WTC11 (cell line): ENCODE measurements around the gene MRPL27. TPM values are rescaled to one million over a fixed set of nuclear protein-coding genes. Genes with fewer than 3 reads are reported as not detected.
A peak's percentile ranks its signal among the peaks of the same experiment; 100 is the strongest.

Experiments used
- ARID4B ChIP-seq: sonication (generic); formaldehyde crosslinking; IDR thresholded peaks from 2 replicates; pipeline ENCODE4 v1.8.0; 2023; ENCODE audit warnings: missing genetic modification reagents, mild to moderate bottlenecking, borderline replicate concordance
- ATF1 ChIP-seq: sonication (generic); formaldehyde crosslinking; IDR thresholded peaks from 2 replicates; pipeline ENCODE4 v1.8.1; 2023; ENCODE audit warnings: mild to moderate bottlenecking, moderate library complexity, missing genetic modification reagents
- ATF2 ChIP-seq: sonication (generic); formaldehyde crosslinking; IDR thresholded peaks from 2 replicates; pipeline ENCODE4 v1.8.1; 2022; ENCODE audit warnings: low read depth, missing genetic modification reagents, borderline replicate concordance
- ATF6 ChIP-seq: sonication (generic); formaldehyde crosslinking; IDR thresholded peaks from 2 replicates; pipeline ENCODE4 v1.8.1; 2023; ENCODE audit warnings: mild to moderate bottlenecking, missing genetic modification reagents
- GABPB1 ChIP-seq: sonication (generic); formaldehyde crosslinking; IDR thresholded peaks from 2 replicates; pipeline ENCODE4 v1.8.1; 2023; ENCODE audit warnings: mild to moderate bottlenecking, missing genetic modification reagents
- JAZF1 ChIP-seq: fragments of 250-450 bp; sonication (Bioruptor Pico); IDR thresholded peaks from 2 replicates; pipeline ENCODE4 v1.9.0; 2021; ENCODE audit warnings: moderate library complexity, mild to moderate bottlenecking, inconsistent platforms
- KAT7 ChIP-seq: sonication (generic); formaldehyde crosslinking; IDR thresholded peaks from 2 replicates; pipeline ENCODE4 v1.8.1; 2023; ENCODE audit warnings: missing genetic modification reagents, mild to moderate bottlenecking, borderline replicate concordance
- NR1H2 ChIP-seq: sonication (generic); formaldehyde crosslinking; IDR thresholded peaks from 2 replicates; pipeline ENCODE4 v1.9.0; 2021; ENCODE audit warnings: mild to moderate bottlenecking, moderate library complexity, missing genetic modification reagents
- NR3C1 ChIP-seq: sonication (generic); formaldehyde crosslinking; conservative IDR thresholded peaks from 2 replicates; pipeline ENCODE4 v1.8.1; 2023; ENCODE audit warnings: low read depth, mild to moderate bottlenecking, missing genetic modification reagents
- SP1 ChIP-seq: sonication (generic); formaldehyde crosslinking; conservative IDR thresholded peaks from 2 replicates; pipeline ENCODE4 v1.8.1; 2022; ENCODE audit warnings: missing genetic modification reagents
- TEAD1 ChIP-seq: sonication (generic); formaldehyde crosslinking; IDR thresholded peaks from 2 replicates; pipeline ENCODE4 v1.8.0; 2022; ENCODE audit warnings: mild to moderate bottlenecking, missing genetic modification reagents
- TEAD4 ChIP-seq: sonication (generic); formaldehyde crosslinking; IDR thresholded peaks from 2 replicates; pipeline ENCODE4 v1.8.0; 2022; ENCODE audit warnings: mild to moderate bottlenecking, missing genetic modification reagents
- ZNF121 ChIP-seq: sonication (generic); formaldehyde crosslinking; IDR thresholded peaks from 2 replicates; pipeline ENCODE4 v1.8.0; 2023; ENCODE audit warnings: missing genetic modification reagents
- ZNF219 ChIP-seq: sonication (generic); formaldehyde crosslinking; IDR thresholded peaks from 2 replicates; pipeline ENCODE4 v1.8.0; 2023; ENCODE audit warnings: missing genetic modification reagents, mild to moderate bottlenecking, borderline replicate concordance
- ZNF263 ChIP-seq: sonication (generic); formaldehyde crosslinking; IDR thresholded peaks from 2 replicates; pipeline ENCODE4 v1.8.1; 2022; ENCODE audit warnings: low read depth, mild to moderate bottlenecking, moderate library complexity, missing genetic modification reagents
- ZNF416 ChIP-seq: fragments of 250-450 bp; sonication (Bioruptor Pico); IDR thresholded peaks from 2 replicates; pipeline ENCODE4 v1.9.0; 2021; ENCODE audit warnings: mild to moderate bottlenecking, inconsistent platforms
- ZSCAN18 ChIP-seq: fragments of 250-450 bp; sonication (Bioruptor Pico); IDR thresholded peaks from 2 replicates; pipeline ENCODE4 v2.1.2; 2022; ENCODE audit warnings: mild to moderate bottlenecking, moderate library complexity
- total RNA-seq: library from RNA; stranded (reverse); gene quantifications from 3 replicates; pipeline ENCODE4 v1.2.3, GENCODE V29; 2021
- TF ChIP-seq, protein P1 (sequence below): sonication (generic); formaldehyde crosslinking; IDR thresholded peaks from 2 replicates; pipeline ENCODE4 v1.8.1; 2023; ENCODE audit warnings: mild to moderate bottlenecking, missing genetic modification reagents, borderline replicate concordance
- TF ChIP-seq, protein P2 (sequence below): fragments of 250-450 bp; sonication (Bioruptor Pico); IDR thresholded peaks from 2 replicates; pipeline ENCODE4 v1.9.0; 2021; ENCODE audit warnings: mild to moderate bottlenecking

The MRPL27 gene
- total RNA-seq, 1 experiment from 2014 or later = 80.5 TPM

GRCh38 chr17:50397111-50397918 lies 24.3 kb upstream of the MRPL27 start, which contains the start of gene LRRC59 (continued):
- TF ChIP-seq JAZF1 (CRISPR knock-in tag) = no peak
- peak; percentile 89; the same call in 1 of the 2 replicates for TF ChIP-seq ATF1 (CRISPR knock-in tag)
- TF ChIP-seq TEAD1 (CRISPR knock-in tag) = peak; percentile 97; the same call in 1 of the 2 replicates
- peak; percentile 33; the same call in 1 of the 2 replicates for TF ChIP-seq ZNF121 (CRISPR knock-in tag)
- TF ChIP-seq NR3C1 = no peak
- TF ChIP-seq, protein P1, sequence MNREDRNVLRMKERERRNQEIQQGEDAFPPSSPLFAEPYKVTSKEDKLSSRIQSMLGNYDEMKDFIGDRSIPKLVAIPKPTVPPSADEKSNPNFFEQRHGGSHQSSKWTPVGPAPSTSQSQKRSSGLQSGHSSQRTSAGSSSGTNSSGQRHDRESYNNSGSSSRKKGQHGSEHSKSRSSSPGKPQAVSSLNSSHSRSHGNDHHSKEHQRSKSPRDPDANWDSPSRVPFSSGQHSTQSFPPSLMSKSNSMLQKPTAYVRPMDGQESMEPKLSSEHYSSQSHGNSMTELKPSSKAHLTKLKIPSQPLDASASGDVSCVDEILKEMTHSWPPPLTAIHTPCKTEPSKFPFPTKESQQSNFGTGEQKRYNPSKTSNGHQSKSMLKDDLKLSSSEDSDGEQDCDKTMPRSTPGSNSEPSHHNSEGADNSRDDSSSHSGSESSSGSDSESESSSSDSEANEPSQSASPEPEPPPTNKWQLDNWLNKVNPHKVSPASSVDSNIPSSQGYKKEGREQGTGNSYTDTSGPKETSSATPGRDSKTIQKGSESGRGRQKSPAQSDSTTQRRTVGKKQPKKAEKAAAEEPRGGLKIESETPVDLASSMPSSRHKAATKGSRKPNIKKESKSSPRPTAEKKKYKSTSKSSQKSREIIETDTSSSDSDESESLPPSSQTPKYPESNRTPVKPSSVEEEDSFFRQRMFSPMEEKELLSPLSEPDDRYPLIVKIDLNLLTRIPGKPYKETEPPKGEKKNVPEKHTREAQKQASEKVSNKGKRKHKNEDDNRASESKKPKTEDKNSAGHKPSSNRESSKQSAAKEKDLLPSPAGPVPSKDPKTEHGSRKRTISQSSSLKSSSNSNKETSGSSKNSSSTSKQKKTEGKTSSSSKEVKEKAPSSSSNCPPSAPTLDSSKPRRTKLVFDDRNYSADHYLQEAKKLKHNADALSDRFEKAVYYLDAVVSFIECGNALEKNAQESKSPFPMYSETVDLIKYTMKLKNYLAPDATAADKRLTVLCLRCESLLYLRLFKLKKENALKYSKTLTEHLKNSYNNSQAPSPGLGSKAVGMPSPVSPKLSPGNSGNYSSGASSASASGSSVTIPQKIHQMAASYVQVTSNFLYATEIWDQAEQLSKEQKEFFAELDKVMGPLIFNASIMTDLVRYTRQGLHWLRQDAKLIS (CRISPR knock-in tag) = no peak
- peak; percentile 90; the same call in 1 of the 2 replicates for TF ChIP-seq KAT7 (CRISPR knock-in tag)
- TF ChIP-seq ATF6 (CRISPR knock-in tag) = no peak
- TF ChIP-seq ZNF416 = no peak
- TF ChIP-seq ZNF263 (CRISPR knock-in tag) = no peak
- peak; percentile 98 for TF ChIP-seq SP1
- TF ChIP-seq ATF2 (CRISPR knock-in tag) = no peak; the same call in 1 of the 2 replicates
- peak; percentile 96; the same call in 1 of the 2 replicates for TF ChIP-seq ARID4B (CRISPR knock-in tag)
- TF ChIP-seq ZNF219 (CRISPR knock-in tag) = no peak
- TF ChIP-seq NR1H2 (CRISPR knock-in tag) = no peak
- TF ChIP-seq, protein P2, sequence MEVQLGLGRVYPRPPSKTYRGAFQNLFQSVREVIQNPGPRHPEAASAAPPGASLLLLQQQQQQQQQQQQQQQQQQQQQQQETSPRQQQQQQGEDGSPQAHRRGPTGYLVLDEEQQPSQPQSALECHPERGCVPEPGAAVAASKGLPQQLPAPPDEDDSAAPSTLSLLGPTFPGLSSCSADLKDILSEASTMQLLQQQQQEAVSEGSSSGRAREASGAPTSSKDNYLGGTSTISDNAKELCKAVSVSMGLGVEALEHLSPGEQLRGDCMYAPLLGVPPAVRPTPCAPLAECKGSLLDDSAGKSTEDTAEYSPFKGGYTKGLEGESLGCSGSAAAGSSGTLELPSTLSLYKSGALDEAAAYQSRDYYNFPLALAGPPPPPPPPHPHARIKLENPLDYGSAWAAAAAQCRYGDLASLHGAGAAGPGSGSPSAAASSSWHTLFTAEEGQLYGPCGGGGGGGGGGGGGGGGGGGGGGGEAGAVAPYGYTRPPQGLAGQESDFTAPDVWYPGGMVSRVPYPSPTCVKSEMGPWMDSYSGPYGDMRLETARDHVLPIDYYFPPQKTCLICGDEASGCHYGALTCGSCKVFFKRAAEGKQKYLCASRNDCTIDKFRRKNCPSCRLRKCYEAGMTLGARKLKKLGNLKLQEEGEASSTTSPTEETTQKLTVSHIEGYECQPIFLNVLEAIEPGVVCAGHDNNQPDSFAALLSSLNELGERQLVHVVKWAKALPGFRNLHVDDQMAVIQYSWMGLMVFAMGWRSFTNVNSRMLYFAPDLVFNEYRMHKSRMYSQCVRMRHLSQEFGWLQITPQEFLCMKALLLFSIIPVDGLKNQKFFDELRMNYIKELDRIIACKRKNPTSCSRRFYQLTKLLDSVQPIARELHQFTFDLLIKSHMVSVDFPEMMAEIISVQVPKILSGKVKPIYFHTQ (CRISPR knock-in tag) = no peak
- no peak for TF ChIP-seq ZSCAN18
- peak; percentile 50; the same call in 1 of the 2 replicates for TF ChIP-seq TEAD4 (CRISPR knock-in tag)
- TF ChIP-seq GABPB1 (CRISPR knock-in tag) = peak; percentile 93
